ENCODE measurements around the gene RPN1.

The RPN1 gene

DNA sequence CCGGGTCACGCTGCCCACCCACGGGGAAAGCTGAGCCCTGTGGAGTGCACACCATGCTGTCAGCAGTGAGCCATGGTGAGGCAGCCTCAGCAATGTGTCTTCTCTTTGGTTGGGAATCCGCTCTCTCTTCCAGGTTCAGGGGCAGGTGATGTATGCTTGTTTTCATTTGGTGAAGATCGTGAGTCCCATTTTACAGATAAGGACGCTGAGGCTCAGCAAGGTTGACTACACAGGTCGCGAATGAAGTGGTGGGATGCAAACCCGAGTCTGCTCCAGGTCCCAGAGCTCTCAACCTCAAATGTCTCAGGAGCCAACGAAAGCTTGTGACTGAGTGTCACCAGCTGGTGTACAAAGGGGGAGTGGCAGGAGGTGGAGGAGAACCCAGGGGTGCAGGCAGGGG lies 74.3 kb downstream of the RPN1 start:
- no peak for DNase-seq

DNA sequence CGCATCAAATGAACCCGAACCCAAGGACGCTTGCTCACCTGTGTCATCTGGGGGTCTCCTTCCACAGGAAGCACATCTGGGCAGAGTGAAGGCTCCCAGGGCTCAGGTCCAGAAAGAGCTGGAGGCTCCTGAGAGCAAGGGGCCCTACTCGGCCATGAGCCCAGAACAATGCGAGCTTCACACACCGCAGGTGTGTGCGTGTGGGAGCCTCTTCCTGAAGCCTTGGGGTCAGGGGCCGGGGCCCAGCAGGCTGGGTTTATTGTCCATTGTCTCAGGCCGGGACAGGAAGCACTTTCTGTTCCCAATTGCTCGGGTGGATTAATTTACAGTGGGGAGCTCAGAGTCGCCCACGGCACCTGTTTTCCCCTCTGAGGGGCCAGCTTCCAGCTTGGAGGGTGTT lies 74.8 kb downstream of the RPN1 start:
- no peak for DNase-seq

DNA sequence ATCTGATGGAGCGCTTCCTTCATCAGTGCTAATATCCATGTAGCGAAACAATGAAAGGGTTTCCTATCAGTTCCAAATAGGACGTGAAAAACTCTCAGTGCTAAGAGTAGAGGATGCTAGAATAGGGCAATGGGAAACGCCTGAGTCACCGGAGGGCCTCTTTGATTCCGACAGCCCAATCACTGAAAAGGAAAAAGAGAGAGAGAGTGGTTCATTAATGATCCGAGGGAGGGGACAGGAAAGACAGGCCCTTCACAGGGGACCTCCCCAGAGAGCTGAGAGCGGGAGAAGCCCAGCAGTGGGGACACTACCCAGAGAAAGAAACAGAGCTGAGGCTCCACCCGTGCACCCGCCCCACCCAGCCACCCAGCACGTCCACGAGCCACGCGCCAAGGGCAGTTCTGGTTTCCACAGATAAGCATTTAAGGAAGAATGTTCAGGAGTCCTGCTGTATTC lies 76.9 kb downstream of the RPN1 start:
- no peak for DNase-seq

DNA sequence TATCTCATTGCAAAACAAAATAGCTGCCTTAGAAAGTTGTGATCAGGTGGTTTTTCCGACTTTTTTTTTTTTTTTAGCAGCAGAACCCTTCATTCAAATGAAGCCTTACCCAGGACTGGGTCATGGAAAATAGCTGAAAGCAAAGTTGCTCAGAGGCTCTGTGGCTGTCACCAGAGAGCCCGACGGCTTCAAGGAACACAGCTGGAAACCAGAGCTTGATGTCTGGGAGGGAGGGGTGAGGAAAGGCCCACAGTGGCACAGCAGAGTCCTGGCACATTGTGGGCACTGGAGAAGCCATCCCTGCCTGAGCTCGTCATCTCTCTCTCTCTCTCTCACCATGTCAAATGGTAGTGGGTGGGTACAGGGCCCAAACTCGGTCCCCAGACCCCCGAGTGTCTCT lies 77.5 kb downstream of the RPN1 start:
- DNase-seq: no peak

DNA sequence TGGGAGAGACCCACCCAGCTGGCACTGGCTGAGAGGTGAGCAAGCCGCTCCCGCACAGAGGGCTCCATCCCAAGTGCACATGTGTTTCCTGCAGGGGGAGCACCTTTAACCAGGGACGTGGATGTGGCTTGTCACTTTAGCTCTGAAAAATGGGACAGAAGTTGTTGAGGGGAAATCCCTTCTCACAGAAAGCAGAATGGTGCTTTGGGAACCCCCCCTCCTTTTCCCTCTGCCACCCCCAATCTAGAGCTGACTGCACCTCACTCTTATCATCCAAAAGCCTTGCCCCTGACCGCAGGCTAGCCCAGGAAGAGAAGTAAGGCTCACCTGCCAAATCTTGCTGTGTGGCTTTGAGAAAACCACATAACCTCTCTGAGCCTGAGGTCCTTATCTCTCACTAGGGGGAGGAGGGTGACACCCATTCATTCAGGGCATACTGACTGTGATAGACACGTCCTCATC lies 77.9 kb downstream of the RPN1 start:
- no peak for DNase-seq

DNA sequence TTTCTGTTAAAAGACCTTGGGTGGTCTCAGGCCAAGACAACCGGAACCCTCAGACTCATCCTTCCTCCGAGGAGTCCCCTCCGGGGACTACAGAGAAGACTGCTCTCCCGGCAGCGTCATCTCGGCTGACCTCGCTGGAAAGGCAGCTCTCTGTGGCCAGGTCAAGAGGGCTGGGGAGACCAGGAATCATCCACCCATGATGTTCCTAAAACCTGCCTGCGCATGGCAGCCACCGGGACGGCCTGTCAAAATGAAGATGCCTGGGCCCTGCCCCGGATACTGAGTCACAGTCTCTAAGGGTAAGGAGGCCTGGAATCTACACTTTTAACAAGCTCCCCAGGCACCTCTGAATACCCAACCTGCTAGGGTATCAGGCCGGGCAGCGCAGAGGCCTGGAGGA lies 78.6 kb downstream of the RPN1 start:
- DNase-seq: no peak
